ENCODE results near the gene PCDHB5. TPM values are rescaled to one million over a fixed set of nuclear protein-coding genes. Genes with fewer than 3 reads are reported as not detected.
A peak's percentile ranks its signal among the peaks of the same experiment; 100 is the strongest.
"Not testable (repeated sequence)": the region's sequence is repeated elsewhere in the genome, so short reads cannot be mapped to it uniquely, and the experiment has no call there.

Gene PCDHB5
- polyA plus RNA-seq (2014; cell fraction: cytosol; rRNA removed), result 0.25 and 0.38 TPM in 2 replicates
- polyA plus RNA-seq (2014; cell fraction: nucleus; rRNA removed), result 0.09 and 0.52 TPM in 2 replicates

- DNase-seq (ENCODE audit: low spot score), result no peak
Observed at GRCh38 chr5:141135030-141135717, at the start of gene PCDHB5. TSS of gene PCDHB5 (plus strand) at chr5:141135206. CDS start at chr5:141135435, 229 bp downstream.

GRCh38 chr5:141094481-141095262 is 40.3 kb upstream of the PCDHB5 start, which contains the start of gene PCDHB2:
TSS of gene PCDHB2 (plus strand) at chr5:141094615. CDS start at chr5:141094791, 176 bp downstream.
- DNase-seq (ENCODE audit: low spot score), result peak; percentile 84

DNA sequence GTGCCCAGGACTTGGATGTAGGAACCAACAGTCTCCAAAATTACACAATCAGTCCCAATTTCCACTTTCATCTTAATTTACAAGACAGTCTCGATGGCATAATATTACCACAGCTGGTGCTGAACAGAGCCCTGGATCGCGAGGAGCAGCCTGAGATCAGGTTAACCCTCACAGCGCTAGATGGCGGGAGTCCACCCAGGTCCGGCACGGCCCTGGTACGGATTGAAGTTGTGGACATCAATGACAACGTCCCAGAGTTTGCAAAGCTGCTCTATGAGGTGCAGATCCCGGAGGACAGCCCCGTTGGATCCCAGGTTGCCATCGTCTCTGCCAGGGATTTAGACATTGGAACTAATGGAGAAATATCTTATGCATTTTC is 39.8 kb upstream of the PCDHB5 start:
- no peak for DNase-seq (ENCODE audit: low spot score)

GRCh38 chr5:141096181-141096580 is 38.8 kb upstream of the PCDHB5 start:
- DNase-seq (ENCODE audit: low spot score), result not testable (repeated sequence)

DNA sequence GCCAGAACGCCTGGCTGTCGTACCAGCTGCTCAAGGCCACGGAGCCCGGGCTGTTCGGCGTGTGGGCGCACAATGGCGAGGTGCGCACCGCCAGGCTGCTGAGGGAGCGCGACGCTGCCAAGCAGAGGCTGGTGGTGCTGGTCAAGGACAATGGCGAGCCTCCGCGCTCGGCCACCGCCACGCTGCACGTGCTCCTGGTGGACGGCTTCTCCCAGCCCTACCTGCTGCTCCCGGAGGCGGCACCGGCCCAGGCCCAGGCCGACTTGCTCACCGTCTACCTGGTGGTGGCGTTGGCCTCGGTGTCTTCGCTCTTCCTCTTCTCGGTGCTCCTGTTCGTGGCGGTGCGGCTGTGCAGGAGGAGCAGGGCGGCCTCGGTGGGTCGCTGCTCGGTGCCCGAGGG is 38.4 kb upstream of the PCDHB5 start:
- DNase-seq (ENCODE audit: low spot score), result not testable (repeated sequence)

GRCh38 chr5:141100243-141100805 is 34.7 kb upstream of the PCDHB5 start, which contains the start of gene PCDHB3:
TSS of gene PCDHB3 (plus strand) at chr5:141100473. CDS start at chr5:141100650, 177 bp downstream.
- DNase-seq (ENCODE audit: low spot score), result no peak

- DNase-seq (ENCODE audit: low spot score), result no peak
Observed at GRCh38 chr5:141101059-141101458, 33.9 kb upstream of the PCDHB5 start.

DNA sequence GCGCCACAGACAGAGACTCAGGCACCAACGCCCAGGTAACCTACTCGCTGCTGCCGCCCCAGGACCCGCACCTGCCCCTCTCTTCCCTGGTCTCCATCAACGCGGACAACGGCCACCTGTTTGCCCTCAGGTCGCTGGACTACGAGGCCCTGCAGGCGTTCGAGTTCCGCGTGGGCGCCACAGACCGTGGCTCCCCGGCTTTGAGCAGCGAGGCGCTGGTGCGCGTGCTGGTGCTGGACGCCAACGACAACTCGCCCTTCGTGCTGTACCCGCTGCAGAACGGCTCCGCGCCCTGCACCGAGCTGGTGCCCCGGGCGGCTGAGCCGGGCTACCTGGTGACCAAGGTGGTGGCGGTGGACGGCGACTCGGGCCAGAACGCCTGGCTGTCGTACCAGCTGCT is 32.9 kb upstream of the PCDHB5 start:
- not testable (repeated sequence) for DNase-seq (ENCODE audit: low spot score)

DNA sequence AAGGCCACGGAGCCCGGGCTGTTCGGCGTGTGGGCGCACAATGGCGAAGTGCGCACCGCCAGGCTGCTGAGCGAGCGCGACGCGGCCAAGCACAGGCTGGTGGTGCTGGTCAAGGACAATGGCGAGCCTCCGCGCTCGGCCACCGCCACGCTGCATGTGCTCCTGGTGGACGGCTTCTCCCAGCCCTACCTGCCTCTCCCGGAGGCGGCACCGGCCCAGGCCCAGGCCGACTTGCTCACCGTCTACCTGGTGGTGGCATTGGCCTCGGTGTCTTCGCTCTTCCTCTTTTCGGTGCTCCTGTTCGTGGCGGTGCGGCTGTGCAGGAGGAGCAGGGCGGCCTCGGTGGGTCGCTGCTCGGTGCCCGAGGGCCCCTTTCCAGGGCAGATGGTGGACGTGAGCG is 32.5 kb upstream of the PCDHB5 start:
- not testable (repeated sequence) for DNase-seq (ENCODE audit: low spot score)

GRCh38 chr5:141105350-141105749 is 29.7 kb upstream of the PCDHB5 start:
- no peak for DNase-seq (ENCODE audit: low spot score)

DNA sequence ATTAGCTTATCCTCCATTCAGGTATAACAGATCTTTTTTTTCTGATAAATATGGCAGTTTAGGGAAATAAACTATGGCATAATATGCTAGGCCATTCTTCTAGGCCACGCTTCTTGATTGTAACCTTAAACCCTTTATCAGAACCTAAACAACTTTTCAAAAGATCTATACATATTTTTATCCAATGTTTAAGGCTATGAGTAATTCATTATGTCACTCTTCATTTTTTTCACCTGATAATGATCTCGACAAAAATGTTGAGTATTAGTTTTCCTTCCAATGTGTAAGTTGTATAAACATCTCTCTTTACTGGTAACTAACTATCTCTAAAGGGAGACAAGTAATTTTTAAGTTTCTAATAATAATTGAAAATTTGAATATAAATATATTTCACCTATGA is 15.8 kb upstream of the PCDHB5 start:
- DNase-seq (ENCODE audit: low spot score), result no peak

DNA sequence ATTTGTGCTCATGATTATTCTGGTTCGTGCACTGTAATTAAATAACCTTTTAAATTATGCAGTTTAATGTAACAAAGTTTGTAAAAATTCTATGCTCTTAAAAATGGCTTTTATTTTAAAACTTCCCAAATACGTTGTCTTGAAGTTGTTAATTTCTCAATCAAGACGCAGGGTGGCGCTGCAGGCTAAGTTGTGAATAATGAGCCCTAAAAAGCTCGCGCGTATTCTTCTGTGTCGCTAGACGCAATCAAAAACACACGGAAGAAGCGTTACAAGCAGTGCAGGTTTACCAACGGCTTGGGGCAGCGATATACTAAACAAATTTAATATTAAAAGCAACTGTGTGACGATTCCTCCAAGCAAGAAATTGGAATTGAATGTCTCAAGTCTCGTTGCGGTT is 13.4 kb upstream of the PCDHB5 start, which contains the start of gene PCDHB4:
Gene PCDHB4, plus strand, starts transcription at position 256 of the 400 bp plus-strand sequence. CDS start 181 bp downstream, outside the sequence.
- DNase-seq (ENCODE audit: low spot score), result no peak

DNA sequence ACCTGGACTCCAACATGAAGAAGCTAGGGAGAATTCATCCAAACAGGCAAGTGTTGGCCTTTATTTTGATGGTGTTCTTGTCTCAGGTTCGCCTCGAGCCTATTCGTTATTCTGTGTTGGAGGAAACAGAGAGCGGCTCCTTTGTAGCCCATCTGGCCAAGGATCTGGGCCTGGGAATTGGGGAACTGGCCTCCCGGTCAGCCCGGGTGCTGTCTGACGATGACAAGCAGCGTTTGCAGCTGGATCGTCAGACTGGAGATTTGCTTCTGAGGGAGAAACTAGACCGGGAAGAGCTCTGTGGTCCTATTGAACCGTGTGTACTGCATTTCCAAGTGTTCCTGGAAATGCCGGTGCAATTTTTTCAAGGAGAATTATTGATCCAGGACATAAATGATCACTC is 13.0 kb upstream of the PCDHB5 start:
- DNase-seq (ENCODE audit: low spot score), result no peak

DNA sequence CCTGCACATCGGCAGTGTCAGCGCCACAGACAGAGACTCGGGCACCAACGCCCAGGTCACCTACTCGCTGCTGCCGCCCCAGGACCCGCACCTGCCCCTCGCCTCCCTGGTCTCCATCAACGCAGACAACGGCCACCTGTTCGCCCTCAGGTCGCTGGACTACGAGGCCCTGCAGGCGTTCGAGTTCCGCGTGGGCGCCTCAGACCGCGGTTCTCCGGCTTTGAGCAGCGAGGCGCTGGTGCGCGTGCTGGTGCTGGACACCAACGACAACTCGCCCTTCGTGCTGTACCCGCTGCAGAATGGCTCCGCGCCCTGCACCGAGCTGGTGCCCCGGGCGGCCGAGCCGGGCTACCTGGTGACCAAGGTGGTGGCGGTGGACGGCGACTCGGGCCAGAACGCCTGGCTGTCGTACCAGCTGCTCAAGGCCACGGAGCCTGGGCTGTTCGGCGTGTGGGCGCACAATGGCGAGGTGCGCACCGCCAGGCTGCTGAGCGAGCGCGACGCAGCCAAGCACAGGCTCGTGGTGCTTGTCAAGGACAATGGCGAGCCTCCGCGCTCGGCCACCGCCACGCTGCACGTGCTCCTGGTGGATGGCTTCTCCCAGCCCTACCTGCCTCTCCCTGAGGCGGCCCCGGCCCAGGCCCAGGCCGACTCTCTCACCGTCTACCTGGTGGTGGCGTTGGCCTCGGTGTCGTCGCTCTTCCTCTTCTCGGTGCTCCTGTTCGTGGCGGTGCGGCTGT is 11.4 kb upstream of the PCDHB5 start:
- not testable (repeated sequence) for DNase-seq (ENCODE audit: low spot score)

- DNase-seq (ENCODE audit: low spot score), result no peak
Observed at GRCh38 chr5:141127305-141127704, 7.7 kb upstream of the PCDHB5 start.

- DNase-seq (ENCODE audit: low spot score), result no peak
Observed at GRCh38 chr5:141135718-141136266, 786 bp downstream of the PCDHB5 start.

DNA sequence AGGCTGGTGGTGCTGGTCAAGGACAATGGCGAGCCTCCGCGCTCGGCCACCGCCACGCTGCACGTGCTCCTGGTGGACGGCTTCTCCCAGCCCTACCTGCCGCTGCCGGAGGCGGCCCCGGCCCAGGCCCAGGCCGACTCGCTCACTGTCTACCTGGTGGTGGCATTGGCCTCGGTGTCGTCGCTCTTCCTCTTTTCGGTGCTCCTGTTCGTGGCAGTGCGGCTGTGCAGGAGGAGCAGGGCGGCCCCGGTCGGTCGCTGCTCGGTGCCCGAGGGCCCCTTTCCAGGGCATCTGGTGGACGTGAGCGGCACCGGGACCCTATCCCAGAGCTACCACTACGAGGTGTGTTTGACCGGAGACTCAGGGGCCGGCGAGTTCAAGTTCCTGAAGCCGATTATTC is 2.3 kb downstream of the PCDHB5 start:
- not testable (repeated sequence) for DNase-seq (ENCODE audit: low spot score)

- peak; percentile 53 for DNase-seq (ENCODE audit: low spot score)
Observed at GRCh38 chr5:141149812-141150211, 14.8 kb downstream of the PCDHB5 start, which contains the start of gene PCDHB6. TSS of gene PCDHB6 (plus strand) at chr5:141150057. CDS start at chr5:141150258, 201 bp downstream.

GRCh38 chr5:141150224-141150992 is 15.4 kb downstream of the PCDHB5 start:
- no peak for DNase-seq (ENCODE audit: low spot score)

DNA sequence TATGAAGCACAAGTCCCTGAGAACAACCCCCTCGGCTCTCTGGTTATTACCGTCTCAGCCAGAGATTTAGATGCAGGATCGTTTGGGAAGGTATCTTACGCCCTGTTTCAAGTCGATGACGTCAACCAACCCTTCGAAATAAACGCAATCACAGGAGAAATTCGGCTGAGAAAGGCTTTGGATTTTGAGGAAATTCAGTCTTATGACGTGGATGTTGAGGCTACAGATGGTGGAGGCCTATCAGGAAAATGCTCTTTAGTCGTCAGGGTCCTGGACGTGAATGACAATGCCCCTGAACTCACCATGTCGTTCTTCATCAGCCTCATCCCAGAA is 16.0 kb downstream of the PCDHB5 start:
- DNase-seq (ENCODE audit: low spot score), result no peak
